Measurements from ENCODE around the gene DLG2.

The DLG2 gene

GRCh38 chr11:85558411-85558810 is 68.7 kb downstream of the DLG2 start:
- DNase-seq (ENCODE audit: low read depth) = no peak

GRCh38 chr11:85551881-85552280 is 75.3 kb downstream of the DLG2 start:
- no peak for DNase-seq (ENCODE audit: low read depth)

GRCh38 chr11:85541683-85542082 is 85.5 kb downstream of the DLG2 start:
- DNase-seq (ENCODE audit: low read depth) = no peak

GRCh38 chr11:85540635-85541205 is 86.4 kb downstream of the DLG2 start:
- no peak for DNase-seq (ENCODE audit: low read depth)

- DNase-seq (ENCODE audit: low read depth) = no peak
Observed at GRCh38 chr11:85540181-85540580, 87.0 kb downstream of the DLG2 start.

- DNase-seq (ENCODE audit: low read depth) = no peak
Observed at GRCh38 chr11:85539740-85540139, 87.4 kb downstream of the DLG2 start.

GRCh38 chr11:85539029-85539689 is 88.0 kb downstream of the DLG2 start:
- DNase-seq (ENCODE audit: low read depth) = no peak

- DNase-seq (ENCODE audit: low read depth) = no peak
Observed at GRCh38 chr11:85536438-85536837, 90.7 kb downstream of the DLG2 start.

GRCh38 chr11:85534806-85535205 is 92.3 kb downstream of the DLG2 start:
- no peak for DNase-seq (ENCODE audit: low read depth)

GRCh38 chr11:85531191-85531897 is 95.8 kb downstream of the DLG2 start:
- DNase-seq (ENCODE audit: low read depth) = no peak

- DNase-seq (ENCODE audit: low read depth) = no peak
Observed at GRCh38 chr11:85530634-85531033, 96.5 kb downstream of the DLG2 start.

GRCh38 chr11:85526564-85526963 is 100.6 kb downstream of the DLG2 start:
- no peak for DNase-seq (ENCODE audit: low read depth)

- DNase-seq (ENCODE audit: low read depth) = no peak
Observed at GRCh38 chr11:85525686-85526085, 101.5 kb downstream of the DLG2 start.

GRCh38 chr11:85517272-85517671 is 109.9 kb downstream of the DLG2 start:
- no peak for DNase-seq (ENCODE audit: low read depth)

- no peak for DNase-seq (ENCODE audit: low read depth)
Observed at GRCh38 chr11:85495918-85496317, 131.2 kb downstream of the DLG2 start.

GRCh38 chr11:85494396-85494795 is 132.7 kb downstream of the DLG2 start:
- DNase-seq (ENCODE audit: low read depth) = no peak

- DNase-seq (ENCODE audit: low read depth) = no peak
Observed at GRCh38 chr11:85485902-85486301, 141.2 kb downstream of the DLG2 start.

GRCh38 chr11:85483861-85484260 is 143.3 kb downstream of the DLG2 start:
- DNase-seq (ENCODE audit: low read depth) = no peak

GRCh38 chr11:85481862-85482261 is 145.3 kb downstream of the DLG2 start:
- no peak for DNase-seq (ENCODE audit: low read depth)

GRCh38 chr11:85475660-85476517 is 151.3 kb downstream of the DLG2 start:
- DNase-seq (ENCODE audit: low read depth) = no peak

GRCh38 chr11:85472953-85473352 is 154.2 kb downstream of the DLG2 start:
- DNase-seq (ENCODE audit: low read depth) = no peak

GRCh38 chr11:85464283-85464682 is 162.9 kb downstream of the DLG2 start:
- DNase-seq (ENCODE audit: low read depth) = no peak

GRCh38 chr11:85459304-85459703 is 167.8 kb downstream of the DLG2 start:
- DNase-seq (ENCODE audit: low read depth) = no peak
